HUES6 (cell line): ENCODE data around the gene APOL5.

ENCODE experiments used
- H3K27ac ChIP-seq: 2 replicates; pipeline ENCODE4 v1.7.0; 2013; ENCODE audit warnings: low read depth, mild to moderate bottlenecking, low read length, inconsistent platforms
- H3K27me3 ChIP-seq: 2 replicates; pipeline ENCODE4 v1.6.1; 2013; ENCODE audit warnings: low read length; ENCODE audit not compliant: control insufficient read depth, insufficient read depth
- H3K36me3 ChIP-seq: 2 replicates; pipeline ENCODE4 v1.6.1; 2013; ENCODE audit warnings: low read length; ENCODE audit not compliant: control insufficient read depth, insufficient read depth
- H3K4me1 ChIP-seq: 2 replicates; pipeline ENCODE4 v1.6.1; 2013; ENCODE audit warnings: low read length; ENCODE audit not compliant: control insufficient read depth, insufficient read depth
- H3K4me3 ChIP-seq: 2 replicates; pipeline ENCODE4 v1.5.1; 2013; ENCODE audit warnings: low read depth, low read length
- H3K9ac ChIP-seq: one replicate; pipeline ENCODE4 v1.6.1; 2013; ENCODE audit warnings: mild to moderate bottlenecking, low read length
- H3K9me3 ChIP-seq: 2 replicates; pipeline ENCODE4 v1.6.1; 2013; ENCODE audit warnings: low read depth, low read length; ENCODE audit not compliant: control insufficient read depth, insufficient read depth

APOL5 gene

DNA sequence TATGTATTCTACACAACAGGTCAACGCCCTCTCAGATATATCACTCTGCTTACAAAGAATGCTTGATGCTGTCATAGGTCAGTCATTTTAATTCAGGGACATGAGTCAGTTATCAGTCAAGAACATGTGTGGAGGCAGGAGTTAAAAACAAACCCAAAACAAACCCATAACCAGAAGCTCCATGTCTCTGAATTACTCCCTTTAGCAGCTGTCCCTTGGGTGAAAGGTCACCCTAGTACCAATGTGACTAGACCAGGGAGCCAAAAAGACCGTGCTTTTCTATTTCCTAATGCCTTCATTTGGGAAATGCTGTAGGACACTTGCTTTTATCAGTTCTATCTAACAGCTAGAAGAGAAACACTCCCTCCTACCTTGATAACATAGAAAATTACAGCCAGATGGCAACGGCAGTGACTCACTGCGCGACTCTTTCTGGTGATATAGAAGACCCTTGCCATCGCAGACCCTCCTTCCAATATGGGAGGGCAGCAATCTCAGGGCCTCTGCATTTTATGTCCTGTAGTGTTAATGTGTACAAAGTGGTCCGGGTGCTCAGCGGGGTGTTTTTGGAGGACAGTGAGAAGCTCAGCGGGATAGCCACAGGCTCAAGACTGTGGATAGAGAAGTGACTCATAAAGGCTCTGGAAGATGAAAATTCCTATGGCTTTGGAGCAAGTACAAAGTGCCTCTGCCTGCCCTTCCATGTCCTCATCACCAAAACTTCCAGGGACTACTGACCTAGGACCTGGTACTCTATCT, 24.8 kb downstream of the APOL5 start:
- no peak overlapping the region for H3K4me3 ChIP-seq
- peaks cover 53% of the 10 kb centered on the region for H3K36me3 ChIP-seq
- H3K27me3 ChIP-seq = no peaks in the 10 kb centered on the region
- no peak overlapping the region for H3K9ac ChIP-seq
- peaks cover 19% of the 10 kb centered on the region for H3K4me1 ChIP-seq
- H3K9me3 ChIP-seq = no peaks in the 10 kb centered on the region
- H3K27ac ChIP-seq = 0 out of 2 replicates have a peak overlapping the region, but pooled peaks have one; percentile 48

DNA sequence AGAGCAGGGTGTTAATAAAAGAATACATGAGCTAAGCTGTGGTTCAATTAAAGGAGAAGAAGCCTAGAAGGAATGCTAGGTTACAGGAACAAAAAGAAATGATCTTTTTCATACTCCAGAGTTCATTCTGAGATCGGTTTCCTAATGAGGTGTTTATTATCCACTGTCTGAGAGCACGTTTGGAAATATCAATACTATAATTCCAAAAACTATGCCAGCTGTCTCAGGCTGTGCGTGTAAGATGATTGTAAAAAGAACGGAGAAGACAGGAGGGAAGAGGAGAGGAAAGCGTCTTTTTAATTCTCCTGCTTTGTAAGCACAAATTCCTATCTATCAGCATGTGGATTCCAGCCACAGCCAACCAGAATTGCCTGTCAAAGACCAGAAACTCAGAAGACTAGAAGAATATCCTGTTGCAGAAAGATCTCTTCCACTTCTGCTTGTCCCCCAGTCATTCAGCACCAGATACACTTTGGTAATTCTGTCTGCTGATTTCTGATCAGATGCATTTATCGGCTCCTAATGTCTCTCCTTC, 25.7 kb downstream of the APOL5 start:
- no peaks in the 10 kb centered on the region for H3K9me3 ChIP-seq
- H3K27me3 ChIP-seq = no peaks in the 10 kb centered on the region
- 0 out of 2 replicates have a peak overlapping the region, but pooled peaks have one; percentile 48 for H3K27ac ChIP-seq
- peaks cover 48% of the 10 kb centered on the region for H3K36me3 ChIP-seq
- peaks cover 28% of the 10 kb centered on the region for H3K4me1 ChIP-seq
- H3K9ac ChIP-seq = no peak overlapping the region
- no peak overlapping the region for H3K4me3 ChIP-seq

DNA sequence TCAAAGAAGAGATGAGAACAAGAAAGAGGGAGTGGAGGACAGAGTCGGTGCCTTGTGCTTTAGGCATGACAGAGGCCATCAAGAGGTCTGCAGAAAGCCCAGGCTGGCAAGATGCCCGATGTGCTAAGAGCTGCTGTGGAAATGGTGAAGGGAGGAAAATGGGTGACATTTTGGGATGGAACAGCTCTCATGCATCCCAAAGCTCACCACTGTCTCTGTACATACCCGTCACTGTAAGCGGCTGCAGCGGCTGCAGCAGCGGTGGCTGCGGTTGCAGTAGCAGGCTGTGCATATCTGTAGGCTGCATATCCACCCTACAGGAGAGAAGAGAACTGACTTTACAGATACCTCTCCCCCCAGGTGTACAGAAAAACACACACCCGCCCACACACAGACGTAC, 28.6 kb downstream of the APOL5 start:
- H3K36me3 ChIP-seq = peaks cover 39% of the 10 kb centered on the region
- peaks cover 50% of the 10 kb centered on the region for H3K4me1 ChIP-seq
- no peaks in the 10 kb centered on the region for H3K27me3 ChIP-seq
- no peak overlapping the region for H3K27ac ChIP-seq
- no peak overlapping the region for H3K9ac ChIP-seq
- H3K9me3 ChIP-seq = no peaks in the 10 kb centered on the region
- H3K4me3 ChIP-seq = no peak overlapping the region

- Histone ChIP-seq H3K27me3 (no peaks in the 10 kb centered on the region), H3K4me1 (peaks cover 47% of the 10 kb centered on the region), H3K36me3 (peaks cover 39% of the 10 kb centered on the region), H3K27ac (no peak overlapping the region), H3K4me3 (no peak overlapping the region), H3K9ac (no peak overlapping the region), H3K9me3 (no peaks in the 10 kb centered on the region)
Observed at GRCh38 chr22:35746946-35747703, 29.5 kb downstream of the APOL5 start.

- Histone ChIP-seq H3K27ac (no peak overlapping the region), H3K9ac (no peak overlapping the region), H3K4me1 (peaks cover 40% of the 10 kb centered on the region)
Observed at GRCh38 chr22:35749808-35750207, 32.1 kb downstream of the APOL5 start.

DNA sequence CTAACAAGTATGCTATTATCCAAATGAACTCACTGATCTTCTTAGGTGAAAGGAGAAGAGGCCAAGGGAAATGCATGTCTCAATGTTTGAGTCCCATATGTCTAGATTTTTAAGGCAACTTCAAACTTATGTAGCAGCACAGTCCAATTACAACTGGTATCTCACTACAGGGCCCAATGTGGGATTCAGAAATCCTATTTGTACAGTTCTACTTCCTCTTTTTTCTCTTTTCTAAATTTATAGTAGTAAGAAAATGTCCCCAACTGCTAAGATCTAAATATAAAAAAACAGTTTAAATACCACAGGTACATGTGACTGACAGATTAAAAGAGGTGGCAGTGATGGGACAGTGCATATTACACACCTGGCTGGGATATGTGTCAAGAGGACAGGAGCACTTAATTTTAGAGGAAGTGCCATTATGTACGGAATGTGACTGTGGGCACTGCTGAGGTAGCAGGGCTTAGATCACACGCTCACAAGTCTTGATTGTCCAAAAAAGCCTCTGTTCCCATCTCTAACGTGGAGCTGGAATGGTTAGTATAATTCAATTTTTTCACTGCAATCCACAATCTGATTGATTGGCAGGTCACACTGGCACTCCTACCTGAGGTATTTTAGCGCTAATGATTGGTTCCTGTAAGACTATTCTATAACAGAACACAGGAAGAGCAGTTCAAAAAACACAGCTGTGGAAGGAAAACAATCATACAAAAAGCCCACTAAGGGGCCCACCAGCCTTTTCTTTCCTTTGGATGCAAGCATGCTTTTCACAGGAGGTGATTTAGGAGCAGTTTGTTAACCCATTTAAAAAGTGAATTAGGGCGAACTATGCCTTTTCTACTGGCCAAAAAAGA, 34.6 kb downstream of the APOL5 start:
- Histone ChIP-seq H3K9ac (no peak overlapping the region), H3K27me3 (no peaks in the 10 kb centered on the region), H3K4me3 (no peak overlapping the region), H3K9me3 (no peaks in the 10 kb centered on the region), H3K4me1 (peaks cover 40% of the 10 kb centered on the region), H3K36me3 (peaks cover 9% of the 10 kb centered on the region), H3K27ac (no peak overlapping the region)

More at GRCh38 chr22:35749808-35750207, 32.1 kb downstream of the APOL5 start:
- no peaks in the 10 kb centered on the region for H3K9me3 ChIP-seq
- peaks cover 21% of the 10 kb centered on the region for H3K36me3 ChIP-seq
- H3K4me3 ChIP-seq = no peak overlapping the region
- H3K27me3 ChIP-seq = no peaks in the 10 kb centered on the region

GRCh38 chr22:35752863-35753189, 35.2 kb downstream of the APOL5 start:
- H3K9me3 ChIP-seq = no peaks in the 10 kb centered on the region
- H3K4me3 ChIP-seq = no peak overlapping the region
- H3K36me3 ChIP-seq = peaks cover 11% of the 10 kb centered on the region
- H3K27me3 ChIP-seq = no peaks in the 10 kb centered on the region
- H3K4me1 ChIP-seq = peaks cover 37% of the 10 kb centered on the region
- H3K9ac ChIP-seq = no peak overlapping the region
- no peak overlapping the region for H3K27ac ChIP-seq

DNA sequence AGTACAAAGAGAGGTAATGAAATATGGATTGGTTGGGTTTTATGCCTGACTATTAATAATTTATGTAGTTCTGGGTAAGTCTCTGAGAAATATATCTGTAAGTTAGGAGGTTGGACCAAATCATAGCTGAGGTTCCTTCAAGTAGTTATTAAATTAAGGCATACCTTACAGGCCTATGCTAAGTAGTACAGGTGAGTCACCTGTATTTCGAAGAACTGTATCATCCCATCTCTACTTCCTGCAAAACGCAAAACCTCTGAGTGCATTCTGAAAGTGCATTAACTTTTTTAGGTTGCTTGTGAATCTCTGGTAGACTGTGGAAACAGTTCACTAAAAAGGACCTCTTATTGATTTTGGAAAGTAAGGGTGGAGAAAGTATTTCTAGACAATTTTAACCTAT, 37.1 kb downstream of the APOL5 start:
- peaks cover 28% of the 10 kb centered on the region for H3K36me3 ChIP-seq
- H3K9ac ChIP-seq = no peak overlapping the region
- H3K27me3 ChIP-seq = no peaks in the 10 kb centered on the region
- no peak overlapping the region for H3K4me3 ChIP-seq
- peaks cover 18% of the 10 kb centered on the region; the same call in 1 of the 2 replicates for H3K4me1 ChIP-seq
- H3K9me3 ChIP-seq = no peaks in the 10 kb centered on the region
- H3K27ac ChIP-seq = no peak overlapping the region

GRCh38 chr22:35756722-35757121, 39.0 kb downstream of the APOL5 start:
- Histone ChIP-seq H3K9me3 (no peaks in the 10 kb centered on the region), H3K27me3 (no peaks in the 10 kb centered on the region), H3K4me3 (no peak overlapping the region), H3K9ac (no peak overlapping the region), H3K27ac (no peak overlapping the region), H3K4me1 (peaks cover 9% of the 10 kb centered on the region; the same call in 1 of the 2 replicates), H3K36me3 (peaks cover 40% of the 10 kb centered on the region)

- no peak overlapping the region for H3K4me3 ChIP-seq
- H3K36me3 ChIP-seq = peaks cover 40% of the 10 kb centered on the region
- no peaks in the 10 kb centered on the region for H3K9me3 ChIP-seq
- H3K9ac ChIP-seq = no peak overlapping the region
- no peaks in the 10 kb centered on the region for H3K4me1 ChIP-seq
- H3K27ac ChIP-seq = no peak overlapping the region
- no peaks in the 10 kb centered on the region for H3K27me3 ChIP-seq
Observed at GRCh38 chr22:35758394-35758793, 40.7 kb downstream of the APOL5 start.
